ENCODE measurements around the gene PNMA3. TPM values are rescaled to one million over a fixed set of nuclear protein-coding genes. Genes with fewer than 3 reads are reported as not detected.
"Not testable (repeated sequence)": the region's sequence is repeated elsewhere in the genome, so short reads cannot be mapped to it uniquely, and the experiment has no call there.

PNMA3 gene
- total RNA-seq, 1 donor from 2014 or later: 0.69 TPM

GRCh38 chrX:153061732-153062131 is 5.5 kb downstream of the PNMA3 start:
- DNase-seq (ENCODE audit: low read depth): no peak
- H3K4me3 ChIP-seq (ENCODE audit: low read depth, low read length): no peak overlapping the region
- TF ChIP-seq, protein P1, sequence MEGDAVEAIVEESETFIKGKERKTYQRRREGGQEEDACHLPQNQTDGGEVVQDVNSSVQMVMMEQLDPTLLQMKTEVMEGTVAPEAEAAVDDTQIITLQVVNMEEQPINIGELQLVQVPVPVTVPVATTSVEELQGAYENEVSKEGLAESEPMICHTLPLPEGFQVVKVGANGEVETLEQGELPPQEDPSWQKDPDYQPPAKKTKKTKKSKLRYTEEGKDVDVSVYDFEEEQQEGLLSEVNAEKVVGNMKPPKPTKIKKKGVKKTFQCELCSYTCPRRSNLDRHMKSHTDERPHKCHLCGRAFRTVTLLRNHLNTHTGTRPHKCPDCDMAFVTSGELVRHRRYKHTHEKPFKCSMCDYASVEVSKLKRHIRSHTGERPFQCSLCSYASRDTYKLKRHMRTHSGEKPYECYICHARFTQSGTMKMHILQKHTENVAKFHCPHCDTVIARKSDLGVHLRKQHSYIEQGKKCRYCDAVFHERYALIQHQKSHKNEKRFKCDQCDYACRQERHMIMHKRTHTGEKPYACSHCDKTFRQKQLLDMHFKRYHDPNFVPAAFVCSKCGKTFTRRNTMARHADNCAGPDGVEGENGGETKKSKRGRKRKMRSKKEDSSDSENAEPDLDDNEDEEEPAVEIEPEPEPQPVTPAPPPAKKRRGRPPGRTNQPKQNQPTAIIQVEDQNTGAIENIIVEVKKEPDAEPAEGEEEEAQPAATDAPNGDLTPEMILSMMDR (conservative IDR thresholded peaks at IDR 0.05; ENCODE audit: low read depth, low read length): no peak

DNA sequence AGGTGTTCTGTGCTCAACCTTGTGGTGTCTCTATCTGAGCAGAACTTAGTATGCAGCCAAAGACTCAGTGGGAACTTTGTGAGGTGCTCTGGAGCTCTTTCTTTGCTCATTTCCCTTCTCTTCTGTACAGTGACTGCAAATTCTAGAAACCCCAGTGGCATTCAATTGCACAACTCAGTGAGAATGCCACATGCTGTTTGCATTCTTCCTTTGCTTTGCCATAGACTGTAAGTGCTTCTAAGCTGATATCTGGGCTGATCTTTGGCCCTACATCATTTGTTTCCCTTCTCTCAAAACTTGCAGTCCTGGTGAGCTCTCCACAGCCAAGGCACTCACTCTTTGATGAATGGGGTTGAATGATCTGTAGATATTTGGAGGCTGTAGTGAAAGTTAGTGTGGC is 7.0 kb downstream of the PNMA3 start:
- TF ChIP-seq, protein P1 (conservative IDR thresholded peaks at IDR 0.05; ENCODE audit: low read depth, low read length): no peak
- DNase-seq (ENCODE audit: low read depth): no peak
- H3K4me3 ChIP-seq (ENCODE audit: low read depth, low read length): no peak overlapping the region

DNA sequence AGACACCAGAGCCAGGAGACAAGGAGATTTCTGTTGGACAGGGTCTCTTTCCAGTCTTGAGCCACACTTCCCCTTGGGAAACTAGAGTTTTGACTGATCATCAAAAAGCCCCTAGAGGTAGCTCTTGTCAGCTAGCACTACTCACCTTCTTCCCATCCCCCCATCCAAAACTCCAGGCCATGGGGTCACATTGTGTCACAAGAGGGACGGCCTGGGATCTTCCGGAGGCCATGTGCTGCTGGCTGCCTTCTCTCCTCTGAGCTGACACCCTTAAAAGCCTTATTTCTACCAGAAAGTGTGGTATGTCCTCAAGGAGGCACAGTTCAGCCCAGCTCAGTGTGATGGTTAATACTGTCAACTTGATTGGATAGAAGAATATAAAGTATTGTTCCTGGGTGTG is 7.8 kb downstream of the PNMA3 start:
- no peak overlapping the region for H3K4me3 ChIP-seq (ENCODE audit: low read depth, low read length)
- no peak for DNase-seq (ENCODE audit: low read depth)
- TF ChIP-seq, protein P1 (conservative IDR thresholded peaks at IDR 0.05; ENCODE audit: low read depth, low read length): no peak

- TF ChIP-seq, protein P1 (conservative IDR thresholded peaks at IDR 0.05; ENCODE audit: low read depth, low read length): no peak
- DNase-seq (ENCODE audit: low read depth): no peak
- no peak overlapping the region for H3K4me3 ChIP-seq (ENCODE audit: low read depth, low read length)
Measured at GRCh38 chrX:153065389-153065788, 9.1 kb downstream of the PNMA3 start.

DNA sequence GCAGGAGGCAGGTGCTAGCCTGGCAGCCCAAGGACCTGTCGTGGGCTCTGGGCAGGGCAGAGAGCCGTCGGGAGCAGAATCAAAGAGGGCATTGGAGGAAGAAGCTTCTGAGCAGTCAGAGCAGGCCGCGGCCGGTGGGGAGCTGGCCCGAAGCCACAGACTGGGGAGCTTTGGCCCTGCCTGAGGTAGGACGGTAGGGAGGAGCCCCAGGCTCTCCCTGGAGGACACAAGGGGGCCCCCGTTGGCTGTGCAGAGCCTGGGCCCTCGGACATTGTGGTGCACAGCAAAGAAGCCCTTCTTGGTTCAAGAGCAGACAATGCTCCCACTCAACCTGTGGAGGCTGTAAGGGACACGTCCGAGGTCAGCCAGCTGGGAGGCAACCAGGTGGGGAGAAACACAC is 10.1 kb downstream of the PNMA3 start:
- not testable (repeated sequence) for DNase-seq (ENCODE audit: low read depth); H3K4me3 ChIP-seq (ENCODE audit: low read depth, low read length)

GRCh38 chrX:153071909-153072583 is 15.8 kb downstream of the PNMA3 start, which contains the start of gene PNMA6A:
Gene PNMA6A, plus strand, starts transcription at chrX:153072454. Its CDS starts 609 bp downstream, at chrX:153073063.
- H3K4me3 ChIP-seq (ENCODE audit: low read depth, low read length); DNase-seq (ENCODE audit: low read depth): not testable (repeated sequence)

- DNase-seq (ENCODE audit: low read depth); H3K4me3 ChIP-seq (ENCODE audit: low read depth, low read length): not testable (repeated sequence)
Measured at GRCh38 chrX:153073331-153073730, 17.1 kb downstream of the PNMA3 start.

DNA sequence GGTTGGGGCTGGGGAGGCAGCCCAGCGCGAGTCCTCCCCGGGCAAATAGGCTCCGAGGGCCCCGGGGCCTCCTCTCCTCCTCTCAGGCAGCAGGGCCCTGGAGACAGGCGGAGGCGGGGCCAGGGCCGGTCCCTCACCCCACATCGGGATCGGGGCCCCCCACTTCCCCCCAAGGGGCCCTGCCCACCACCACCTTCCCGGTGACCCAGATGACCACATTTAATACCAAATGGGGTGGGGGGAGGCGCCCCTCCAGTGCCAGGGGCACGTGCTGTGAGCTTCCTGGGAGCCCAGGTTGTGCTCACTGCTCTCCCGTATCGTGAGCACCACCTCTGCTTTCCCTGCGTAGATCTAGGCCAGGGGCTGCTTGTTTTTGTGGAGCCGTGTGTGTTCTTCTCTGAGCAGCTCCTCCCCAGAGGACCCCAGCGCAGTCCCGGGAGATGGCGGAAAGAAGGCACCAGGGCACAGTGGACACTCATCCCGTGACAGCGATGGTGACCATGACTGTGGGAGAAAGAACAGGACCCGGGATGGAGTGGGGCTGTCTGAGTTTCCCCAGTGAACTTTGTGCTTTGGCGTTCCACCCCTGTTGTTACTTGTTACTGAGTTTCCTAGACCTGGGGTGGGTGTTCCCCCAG is 18.1 kb downstream of the PNMA3 start:
- TF ChIP-seq, protein P1 (conservative IDR thresholded peaks at IDR 0.05; ENCODE audit: low read depth, low read length): no peak
- DNase-seq (ENCODE audit: low read depth): no peak
- no peak overlapping the region for H3K4me3 ChIP-seq (ENCODE audit: low read depth, low read length)

Measured in epithelial cell of proximal tubule (primary cell).